T follicular helper cell (primary cell): ENCODE results near the gene KRTAP12-2.

Source experiments
- DNase-seq: peaks from one replicate; pipeline ENCODE4 v3.0.0-alpha.2; 2020; ENCODE audit warnings: low read depth
- total RNA-seq, 2 experiments: gene quantifications; one replicate each; lab custom pipeline; 2026; lab: John Stamatoyannopoulos, UW

Gene KRTAP12-2, protein sequence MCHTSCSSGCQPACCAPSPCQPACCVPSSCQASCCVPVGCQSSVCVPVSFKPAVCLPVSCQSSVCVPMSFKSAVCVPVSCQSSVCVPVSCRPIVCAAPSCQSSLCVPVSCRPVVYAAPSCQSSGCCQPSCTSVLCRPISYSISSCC
- 0 reads per million in 2 experiments for total RNA-seq

DNA sequence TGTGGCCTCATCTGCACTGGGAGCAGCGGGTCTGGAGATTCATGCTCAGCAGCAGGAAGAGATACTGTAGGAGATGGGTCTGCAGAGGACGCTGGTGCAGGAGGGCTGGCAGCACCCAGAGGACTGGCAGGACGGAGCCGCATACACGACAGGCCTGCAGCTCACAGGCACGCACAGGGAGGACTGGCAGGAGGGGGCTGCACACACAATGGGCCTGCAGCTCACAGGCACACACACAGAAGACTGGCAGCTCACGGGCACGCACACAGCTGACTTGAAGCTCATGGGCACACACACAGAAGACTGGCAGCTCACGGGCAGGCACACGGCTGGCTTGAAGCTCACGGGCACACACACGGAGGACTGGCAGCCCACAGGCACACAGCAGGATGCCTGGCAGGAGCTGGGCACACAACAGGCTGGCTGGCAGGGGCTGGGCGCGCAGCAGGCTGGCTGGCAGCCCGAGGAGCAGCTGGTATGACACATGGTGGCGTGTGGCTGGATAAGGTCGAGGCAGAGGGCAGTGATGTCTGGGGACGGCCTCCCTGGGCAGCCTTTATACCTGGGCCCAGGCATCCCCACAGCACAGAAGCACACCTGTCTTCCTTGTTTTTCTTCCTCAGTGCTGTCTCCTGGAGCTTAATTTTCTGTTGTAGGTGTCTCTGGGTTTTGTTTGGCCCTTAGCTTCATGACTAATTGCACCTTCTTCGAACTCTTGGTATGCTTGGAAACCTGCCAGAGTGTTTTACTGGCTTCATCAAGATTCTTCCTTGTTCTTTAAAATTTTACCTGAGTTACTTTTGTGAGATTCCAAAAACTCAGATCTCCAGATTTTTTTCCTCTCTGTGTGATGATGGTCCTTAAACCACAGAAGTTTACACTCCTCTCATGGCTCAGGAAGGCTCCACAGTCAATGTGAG is at the start of gene KRTAP12-2:
TSS of gene KRTAP12-2 (minus strand) at position 527 of the 920 bp plus-strand sequence. CDS start at position 486, 41 bp downstream.
- DNase-seq, result no peak

DNA sequence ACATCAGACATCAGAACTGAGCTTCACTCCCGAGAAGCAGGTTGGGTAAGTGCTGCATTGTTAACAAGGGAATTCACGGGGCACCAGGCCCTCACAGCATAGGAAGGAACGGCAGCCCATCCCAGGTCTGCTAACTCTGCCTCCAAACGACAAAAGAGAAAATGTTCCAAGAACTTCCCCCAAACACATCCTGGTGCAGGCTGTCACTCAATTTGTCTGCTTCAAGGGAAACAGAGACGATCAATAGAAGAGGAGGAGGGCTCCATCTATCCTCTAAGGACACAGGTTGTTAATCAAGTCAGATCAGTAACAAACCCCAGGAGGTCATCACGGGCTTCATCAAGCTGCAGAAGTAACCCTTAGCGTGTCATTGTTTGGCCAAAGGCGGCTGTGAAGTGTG is 48.2 kb upstream of the KRTAP12-2 start:
- no peak for DNase-seq

DNA sequence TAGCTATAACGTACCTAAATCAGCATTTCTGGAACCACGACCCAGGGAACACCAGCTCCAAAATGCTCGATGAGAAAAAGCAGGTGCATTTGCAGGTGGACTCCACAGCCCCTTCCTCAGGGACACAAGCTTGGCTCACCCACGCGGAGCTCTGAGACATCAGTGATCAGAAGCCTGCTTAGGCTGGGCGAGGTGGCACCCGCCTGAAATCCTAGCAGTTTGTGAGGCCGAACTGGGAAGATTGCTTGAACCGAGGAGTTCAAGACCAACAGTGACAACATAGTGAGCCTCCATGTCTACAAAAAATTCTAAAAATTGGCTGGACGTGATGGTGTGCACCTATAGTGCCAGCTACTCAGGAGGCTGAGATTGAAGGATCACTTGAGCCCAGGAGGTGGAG is 47.1 kb upstream of the KRTAP12-2 start:
- no peak for DNase-seq

DNA sequence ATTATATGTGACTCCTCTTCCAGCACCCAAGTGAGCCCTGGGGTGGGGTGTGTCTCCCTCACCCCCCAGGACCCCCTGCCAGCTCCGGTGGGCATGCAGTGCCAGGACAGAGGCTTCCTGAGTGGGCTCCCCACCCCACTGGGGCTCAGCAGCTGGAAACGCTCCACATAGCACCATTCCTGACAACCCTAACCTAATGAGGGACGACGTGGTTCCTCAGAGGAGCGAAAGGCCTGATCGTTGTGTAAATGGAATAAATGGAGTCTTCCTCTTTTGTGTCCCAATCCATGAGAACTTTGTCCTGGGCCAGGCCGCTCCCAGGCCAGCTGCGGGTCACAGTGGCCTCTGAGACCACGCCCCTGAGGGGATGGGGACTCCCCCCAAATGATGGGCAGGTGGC is 46.4 kb upstream of the KRTAP12-2 start:
- no peak for DNase-seq

DNA sequence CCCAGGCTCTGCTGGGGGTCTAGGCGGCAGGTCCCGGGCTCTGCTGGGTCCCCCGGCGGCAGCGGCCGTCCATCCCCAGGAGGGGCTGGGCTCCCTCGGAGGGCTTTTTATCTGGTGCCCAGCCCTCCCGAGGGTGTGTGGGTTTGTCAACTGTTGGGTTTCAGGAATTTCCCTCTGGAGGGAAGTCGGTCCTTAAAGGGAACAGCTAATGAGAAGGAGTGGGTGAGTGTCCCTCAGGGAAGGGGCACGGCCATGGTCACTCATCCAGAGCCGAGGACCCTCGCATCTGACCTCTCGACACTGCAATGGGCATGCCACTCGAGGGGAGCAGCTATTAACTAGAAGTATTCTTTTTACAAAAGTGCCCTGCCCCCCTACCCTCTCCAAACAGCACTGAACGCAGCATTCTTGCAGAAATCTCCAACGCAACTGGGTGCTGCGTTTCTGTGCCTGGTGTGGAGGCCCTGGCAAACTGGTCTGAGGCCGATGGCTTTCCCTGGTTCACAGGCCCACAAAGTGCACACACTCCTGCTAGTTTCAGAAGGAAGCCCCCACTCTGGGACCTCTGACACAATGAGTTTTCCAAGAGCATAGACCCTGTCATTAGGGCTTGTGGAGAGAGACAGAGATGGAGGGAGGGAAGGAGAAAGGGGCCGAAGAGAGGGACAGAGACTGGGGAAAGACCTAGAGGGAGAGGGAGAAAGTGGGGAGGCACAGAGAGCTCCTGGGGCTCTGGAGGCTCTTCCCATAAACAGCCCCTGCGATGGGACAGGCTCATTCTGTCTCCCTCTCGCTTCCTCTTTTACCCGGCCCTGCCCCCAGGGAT is 45.7 kb upstream of the KRTAP12-2 start:
- DNase-seq, result no peak

DNA sequence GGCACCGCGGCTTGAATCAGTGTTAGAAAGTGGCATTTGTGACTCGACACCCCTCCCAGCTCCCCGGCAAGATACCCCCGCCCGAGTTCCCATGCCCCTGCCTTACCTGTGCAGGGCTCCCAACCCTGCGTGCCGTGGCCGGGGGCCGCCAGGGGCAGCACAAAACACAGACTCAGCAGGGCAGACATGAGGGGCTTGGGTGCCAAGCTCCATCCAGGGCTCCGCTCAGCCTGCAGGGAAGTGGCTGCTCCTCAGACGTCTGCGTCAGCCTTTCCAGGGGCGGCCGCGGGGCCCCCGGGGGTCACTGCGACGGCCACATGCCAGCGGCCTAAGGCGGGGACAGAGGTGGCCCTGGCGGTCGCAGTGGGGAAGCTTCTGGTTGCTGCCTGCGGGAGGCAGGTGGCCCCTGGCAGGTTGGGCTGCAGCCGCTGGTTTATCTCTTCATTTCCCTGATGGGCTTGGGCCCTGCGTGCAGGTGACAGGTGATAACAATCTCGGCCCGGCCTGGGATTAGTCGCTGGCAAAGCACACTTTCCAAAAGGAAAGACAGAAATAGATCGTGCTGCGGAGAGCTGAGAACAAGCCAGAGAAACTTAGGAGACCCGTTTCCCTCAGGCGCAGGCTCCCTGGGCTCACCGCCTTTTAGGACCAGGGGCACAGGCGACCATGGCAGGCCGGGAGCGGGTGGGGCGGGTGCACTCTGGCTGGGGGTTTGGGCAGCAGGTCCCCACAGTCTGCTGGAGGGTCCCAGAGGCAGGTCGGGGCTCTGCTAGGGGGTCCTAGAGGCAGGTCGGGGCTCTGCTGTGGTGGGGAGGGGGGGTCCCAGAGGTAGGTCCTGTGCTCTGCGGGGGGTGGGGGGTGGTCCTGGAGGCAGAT is 44.8 kb upstream of the KRTAP12-2 start, which contains the start of gene TSPEAR:
TSS of gene TSPEAR (minus strand) at position 246 of the 876 bp plus-strand sequence. CDS start at position 188, 58 bp downstream.
- no peak for DNase-seq

DNA sequence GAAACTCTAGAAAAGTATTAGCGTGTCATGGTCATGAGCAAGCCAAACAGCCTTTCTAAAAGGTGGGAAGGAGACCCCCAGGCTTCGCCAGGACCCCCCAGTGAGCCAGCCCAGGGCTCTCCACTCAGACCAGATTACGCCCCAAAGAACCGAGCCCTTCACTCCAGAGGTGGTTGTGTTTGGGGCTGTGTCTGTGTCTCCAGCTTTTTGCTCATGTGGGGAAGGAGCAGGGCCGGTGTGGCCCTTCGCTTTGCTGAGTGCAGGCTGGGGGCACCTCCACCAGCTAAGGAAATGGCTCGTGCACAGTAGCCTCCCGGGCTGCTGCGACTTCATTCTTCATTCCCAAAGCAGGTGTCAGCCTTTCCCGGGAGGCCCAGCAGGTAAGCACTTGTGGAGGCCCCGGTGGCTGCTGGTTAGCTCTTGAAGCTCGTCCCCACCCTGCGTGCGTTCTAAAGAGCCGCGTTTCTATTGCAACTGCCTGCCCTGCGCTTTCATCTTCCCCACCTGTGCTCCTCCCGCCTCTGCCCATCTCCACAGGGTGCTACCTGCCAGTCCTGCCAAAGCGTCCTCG is 44.1 kb upstream of the KRTAP12-2 start:
- DNase-seq, result no peak

DNA sequence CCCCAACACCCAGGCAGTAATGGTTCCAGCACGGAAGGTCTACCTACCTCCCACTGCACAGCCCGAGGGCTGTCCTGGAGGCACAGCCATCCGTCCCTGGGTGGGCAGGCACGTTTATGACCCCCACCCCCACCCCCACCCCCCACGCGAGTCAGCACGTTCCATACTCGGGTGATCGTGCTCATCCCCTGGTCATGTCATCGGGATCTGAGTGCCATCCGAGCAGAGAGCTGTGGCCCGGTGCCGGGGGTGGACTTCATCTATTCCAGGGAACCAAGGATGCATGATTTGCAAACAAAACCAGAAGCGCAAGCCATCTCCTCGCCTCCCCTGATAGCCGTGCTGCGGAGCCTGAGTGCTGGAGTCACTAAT is 43.6 kb upstream of the KRTAP12-2 start:
- DNase-seq, result no peak

DNA sequence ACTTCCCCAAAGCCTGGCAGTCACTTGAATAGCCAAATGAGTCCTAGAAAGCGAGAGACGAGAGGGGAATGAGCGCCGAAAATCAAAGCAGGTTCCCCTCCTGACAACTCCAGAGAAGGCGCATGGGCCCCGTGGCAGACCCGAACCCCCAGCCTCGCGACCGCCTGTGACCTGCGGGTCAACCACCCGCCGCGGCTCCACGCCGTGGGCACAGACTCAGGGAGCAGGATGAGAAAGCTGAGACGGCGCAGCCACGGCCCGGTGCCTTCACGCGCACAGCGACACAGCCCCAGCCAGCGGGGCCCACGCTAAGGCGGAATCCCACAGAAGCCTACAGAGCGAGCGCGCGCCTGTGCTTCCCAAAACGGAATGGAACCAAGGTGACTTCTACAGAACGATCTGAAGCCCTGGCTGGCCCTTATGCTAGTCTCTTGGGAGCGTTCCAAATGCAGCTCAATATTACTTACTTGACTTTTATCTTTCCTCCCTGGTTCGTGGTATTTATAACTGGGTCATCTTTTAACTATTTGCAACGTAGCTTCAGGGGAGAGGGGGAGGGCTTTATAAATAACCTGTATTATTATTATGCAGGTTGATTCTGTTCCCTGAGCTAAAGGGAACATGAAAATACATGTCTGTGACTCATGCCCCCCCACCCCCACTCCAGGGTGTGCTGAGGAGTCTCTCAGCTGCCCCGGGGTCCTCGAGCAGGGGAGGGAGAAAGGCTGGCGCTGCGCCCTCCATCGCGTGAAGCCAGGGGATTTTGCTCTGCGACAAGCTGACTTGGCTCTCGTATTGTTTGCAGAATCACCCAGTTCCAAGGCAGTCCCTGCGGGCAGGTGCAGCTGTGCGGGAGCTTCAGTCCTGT is 42.9 kb upstream of the KRTAP12-2 start:
- no peak for DNase-seq

DNA sequence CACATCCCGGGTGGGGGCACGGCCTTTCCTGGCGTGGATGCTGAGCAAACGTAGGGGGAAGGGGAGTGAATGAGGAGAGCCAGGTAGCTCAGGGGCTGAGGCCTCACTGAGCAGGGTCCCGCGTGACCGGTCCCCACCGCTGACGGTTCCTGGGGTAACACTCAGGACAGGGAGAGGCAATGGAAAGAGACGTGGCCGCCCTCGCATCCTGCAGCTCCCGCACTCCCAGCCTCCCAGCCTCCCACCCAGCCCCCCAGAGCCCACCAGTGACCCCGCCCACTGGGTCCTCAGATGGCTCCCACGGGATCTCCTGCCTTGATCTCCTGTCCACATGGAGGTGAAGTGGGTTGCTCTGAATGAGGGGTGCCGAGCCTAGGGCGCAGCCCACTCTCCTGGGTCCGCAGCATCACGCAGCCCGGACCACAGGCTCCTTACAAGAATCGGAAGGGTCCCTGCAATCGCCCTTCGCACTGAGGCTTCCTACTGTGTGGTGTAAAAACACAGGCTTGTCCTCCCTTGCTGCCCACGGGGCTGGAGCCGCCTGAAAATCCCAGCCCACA is 42.2 kb upstream of the KRTAP12-2 start:
- DNase-seq, result no peak

DNA sequence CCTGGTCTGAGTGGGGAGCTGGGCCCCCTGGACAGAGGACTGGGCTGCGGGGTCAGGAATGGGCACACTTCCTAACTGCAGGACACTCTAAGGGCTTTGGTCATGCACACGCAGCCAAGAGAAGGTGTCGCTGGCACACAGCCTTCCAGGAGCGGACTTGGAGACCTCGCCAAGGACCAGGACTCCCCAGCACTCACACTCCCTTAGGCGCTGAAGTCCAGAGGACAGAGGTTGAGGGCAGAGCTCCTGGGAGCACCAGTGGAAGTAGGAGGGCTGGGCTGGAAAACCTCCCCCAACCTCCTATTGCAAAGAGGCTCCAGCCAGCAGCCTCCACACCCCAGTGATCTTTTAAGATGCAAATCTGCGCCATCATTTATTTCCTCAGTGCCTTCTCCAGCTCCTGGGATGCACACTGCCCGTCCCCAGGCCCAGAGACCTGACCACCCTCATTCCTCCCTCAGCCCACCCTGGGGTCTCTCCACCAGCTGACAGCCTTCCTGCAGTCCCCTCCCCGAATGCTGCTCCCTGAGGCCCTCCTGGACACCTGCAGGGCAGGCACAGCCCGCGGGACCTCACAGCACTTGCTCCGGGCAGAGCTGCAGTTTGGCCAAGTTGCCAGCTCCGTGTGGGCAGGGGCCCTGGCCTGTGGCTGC is 41.6 kb upstream of the KRTAP12-2 start:
- no peak for DNase-seq

DNA sequence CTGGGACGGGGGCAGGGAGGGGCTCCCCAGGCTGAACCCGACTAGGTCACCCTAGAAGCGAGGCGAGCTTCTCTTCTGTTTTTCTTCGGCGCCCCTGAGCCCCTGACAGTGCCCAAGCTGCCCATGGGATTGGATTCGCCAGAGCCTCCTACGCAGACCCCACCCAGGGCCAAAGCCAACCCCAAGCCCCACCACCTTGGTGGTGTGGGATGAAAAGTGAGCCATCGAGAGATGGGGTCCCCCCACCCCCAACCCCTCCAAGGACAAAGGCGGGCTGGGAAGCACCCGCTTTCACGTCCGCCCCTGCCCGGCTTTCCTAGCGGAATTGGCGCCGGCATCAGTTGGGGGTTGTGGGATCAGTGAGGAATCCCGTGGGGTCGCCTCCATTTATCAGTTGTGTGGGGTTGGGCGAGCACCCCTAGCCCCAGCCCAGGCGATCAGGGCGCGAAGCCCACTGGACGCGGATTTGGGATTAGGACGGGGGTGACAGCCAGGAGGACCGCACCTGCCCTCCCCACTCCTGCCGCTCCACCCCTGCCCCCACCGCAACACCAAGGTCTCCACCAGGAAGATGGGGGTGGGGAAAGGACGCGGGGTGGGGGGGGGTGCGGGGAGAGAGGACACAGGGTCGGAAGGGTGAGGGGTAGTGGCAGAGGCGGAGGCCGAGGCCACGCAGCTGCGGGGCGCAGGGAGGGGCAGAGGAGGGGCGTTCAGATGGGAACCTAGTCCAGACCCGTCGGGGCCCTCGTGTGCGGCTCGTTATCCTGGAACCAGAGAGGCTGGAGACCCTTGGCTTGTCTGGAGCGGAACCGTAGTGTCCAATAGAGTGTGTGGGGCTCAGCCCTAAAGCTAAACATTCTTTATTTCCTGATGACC is 40.2 kb upstream of the KRTAP12-2 start:
- DNase-seq, result no peak

DNA sequence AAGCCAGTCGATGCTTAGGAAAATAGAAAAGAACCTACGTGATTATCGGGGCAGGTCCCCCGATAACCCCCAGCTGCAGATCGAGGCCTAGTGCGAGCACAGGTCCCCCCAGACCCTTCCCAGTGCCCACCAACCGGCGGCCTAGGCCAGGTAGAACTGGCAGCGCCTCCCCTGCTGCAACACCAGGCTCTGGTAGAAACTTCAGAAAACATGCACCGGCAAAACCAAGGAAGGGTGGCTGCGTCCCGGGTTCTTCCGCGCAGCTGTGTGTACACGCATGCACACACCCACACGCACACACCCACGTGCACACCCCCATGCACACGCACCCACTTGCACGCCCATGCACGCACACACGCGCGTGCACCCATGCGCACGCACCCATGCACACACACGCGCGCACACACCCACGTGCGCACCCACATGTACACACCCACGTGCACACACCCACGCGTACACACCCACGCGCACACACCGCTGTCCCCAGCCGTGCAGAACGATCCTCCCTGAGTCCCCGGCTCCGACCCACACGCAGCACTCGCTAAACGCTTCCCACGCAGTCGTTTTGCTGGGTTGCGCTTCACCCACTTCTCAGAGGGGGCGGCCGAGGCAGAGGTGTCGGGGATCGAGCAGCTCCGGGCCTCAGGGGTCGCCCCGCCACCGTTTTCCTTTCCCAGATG is 39.4 kb upstream of the KRTAP12-2 start:
- no peak for DNase-seq

DNA sequence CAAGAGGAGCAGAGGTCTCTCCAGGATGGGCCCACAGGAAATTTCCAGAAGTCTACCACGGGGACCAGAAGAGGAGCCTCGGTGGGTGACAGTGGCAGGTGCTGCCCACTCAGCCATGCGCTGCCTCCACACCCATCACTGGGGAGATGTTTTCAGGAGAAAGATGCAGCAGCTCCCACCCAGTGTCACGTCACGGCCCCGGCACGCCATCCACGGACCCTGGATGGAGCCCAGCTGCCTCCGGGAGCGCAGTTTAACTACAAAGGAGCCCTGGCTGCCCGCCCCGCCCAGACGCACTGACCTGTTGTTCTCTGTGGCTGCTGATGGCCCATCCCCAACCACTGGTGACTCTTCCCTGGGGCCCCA is 37.9 kb upstream of the KRTAP12-2 start:
- DNase-seq, result no peak

DNA sequence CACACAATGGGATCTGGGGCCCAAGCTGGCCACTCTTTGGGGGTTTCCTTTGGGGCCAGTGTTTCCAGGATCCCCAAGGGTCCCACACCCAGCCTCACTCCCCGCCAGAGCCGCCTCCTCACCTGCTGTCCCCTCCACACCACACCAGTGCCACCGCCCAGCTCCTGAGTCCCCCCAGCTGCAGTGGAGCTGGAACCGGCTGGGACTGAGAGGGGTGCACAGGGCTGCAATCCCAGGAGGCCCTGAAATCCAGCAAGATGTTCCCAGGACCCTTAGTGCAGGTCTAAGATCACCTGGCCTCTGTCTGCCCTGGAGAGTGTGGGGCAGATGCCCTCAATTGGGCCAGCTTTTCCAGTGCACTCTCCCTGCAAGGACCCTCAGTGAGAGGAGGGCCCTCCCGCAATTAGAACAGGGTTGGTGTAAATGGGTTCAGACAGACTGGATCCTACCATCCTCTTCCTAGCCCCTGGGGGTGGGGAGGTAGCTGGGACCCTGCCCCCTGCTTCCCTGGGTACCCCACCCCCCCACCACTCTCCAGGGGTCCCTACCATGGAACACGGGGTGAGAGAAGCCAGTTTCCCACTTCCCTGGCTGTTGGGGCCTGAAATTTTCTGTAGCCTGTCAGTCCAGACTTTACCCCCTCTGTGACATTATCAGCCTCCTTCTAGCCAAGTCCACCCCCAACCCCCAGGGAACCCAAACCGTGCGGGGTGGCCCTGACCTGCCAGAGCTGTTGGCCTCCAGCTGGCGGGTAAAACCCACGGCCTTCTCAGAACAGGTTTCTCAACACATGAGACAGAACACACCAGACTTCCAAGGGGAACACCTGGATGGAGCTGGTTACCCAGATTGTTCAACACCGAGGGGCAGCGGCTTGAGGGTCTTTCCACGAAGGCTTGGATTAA is 37.3 kb upstream of the KRTAP12-2 start:
- DNase-seq, result no peak

DNA sequence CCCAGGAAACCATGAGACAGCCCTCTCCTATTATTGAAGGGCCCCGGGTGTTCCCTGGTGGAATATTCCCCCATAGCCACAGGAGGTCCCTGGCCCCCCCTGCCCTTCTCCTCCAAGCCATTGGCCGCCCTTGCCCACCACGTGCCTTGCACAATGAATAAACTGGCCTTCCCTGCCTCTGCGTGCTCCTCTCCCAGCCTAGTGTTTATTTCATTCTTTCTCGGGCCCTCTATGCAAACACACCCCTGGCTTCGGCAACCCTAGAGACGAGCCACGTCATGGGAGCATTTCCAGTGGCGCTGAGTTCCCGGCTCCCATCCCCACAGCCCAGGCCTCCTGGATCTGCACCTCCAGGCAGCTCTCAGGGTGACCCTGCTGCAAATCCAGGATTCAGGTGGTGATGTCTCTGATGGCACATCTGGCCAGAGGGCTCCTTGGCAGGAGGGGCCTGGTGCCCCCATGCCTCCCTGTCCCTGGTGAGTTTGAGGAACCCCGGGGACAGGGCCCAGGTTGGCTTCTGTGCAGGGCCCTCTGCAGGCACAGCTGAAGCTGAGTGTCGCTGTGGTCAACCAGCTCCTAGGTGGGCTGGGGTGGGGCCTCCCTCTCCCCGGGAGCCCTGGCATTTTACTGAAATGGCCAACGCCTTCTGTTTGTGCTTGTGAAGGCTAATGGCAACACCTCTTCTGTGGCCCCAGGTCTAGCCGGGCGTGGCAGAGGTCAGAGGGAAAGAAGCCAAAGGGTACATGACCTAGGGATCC is 36.4 kb upstream of the KRTAP12-2 start:
- DNase-seq, result no peak
